Hematopoietic multipotent progenitor cell treated with erythropoietin and hydrocortisone succinate and interleukin-3 and kit ligand, for 8 days (in vitro differentiated cells): Measurements from ENCODE around the gene BIRC5.
A peak's percentile ranks its signal among the peaks of the same experiment; 100 is the strongest.

Source experiments
- DNase-seq: peaks from one replicate; pipeline ENCODE4 v3.0.0-alpha.2; 2015

Gene BIRC5

GRCh38 chr17:78257810-78258322, 43.8 kb downstream of the BIRC5 start:
- peak; percentile 43 for DNase-seq

GRCh38 chr17:78258323-78259191, 44.5 kb downstream of the BIRC5 start:
- DNase-seq, result peak; percentile 92

GRCh38 chr17:78259192-78259554, 45.1 kb downstream of the BIRC5 start:
- no peak for DNase-seq

GRCh38 chr17:78263063-78263735, 49.1 kb downstream of the BIRC5 start:
- peak; percentile 85 for DNase-seq

GRCh38 chr17:78263736-78264340, 49.8 kb downstream of the BIRC5 start:
- no peak for DNase-seq

- DNase-seq, result no peak
These were observed 50.5 kb downstream of the BIRC5 start for GRCh38 chr17:78264590-78264989.

- DNase-seq, result no peak
These were observed 51.1 kb downstream of the BIRC5 start for GRCh38 chr17:78265121-78265520.

GRCh38 chr17:78266231-78266631, 52.2 kb downstream of the BIRC5 start:
- DNase-seq, result peak; percentile 58

GRCh38 chr17:78266771-78267170, 52.7 kb downstream of the BIRC5 start:
- peak; percentile 19 for DNase-seq

GRCh38 chr17:78267253-78268073, 53.4 kb downstream of the BIRC5 start:
- peak; percentile 70 for DNase-seq

- no peak for DNase-seq
These were observed 54.3 kb downstream of the BIRC5 start for GRCh38 chr17:78268191-78268874.

- no peak for DNase-seq
These were observed 55.2 kb downstream of the BIRC5 start for GRCh38 chr17:78268951-78269905.

- DNase-seq, result no peak
These were observed 55.9 kb downstream of the BIRC5 start for GRCh38 chr17:78269955-78270381.

- DNase-seq, result no peak
These were observed 57.5 kb downstream of the BIRC5 start for GRCh38 chr17:78271419-78272170.

GRCh38 chr17:78272181-78272913, 58.3 kb downstream of the BIRC5 start:
- peak; percentile 90 for DNase-seq

GRCh38 chr17:78272914-78273258, 58.8 kb downstream of the BIRC5 start:
- DNase-seq, result no peak

- DNase-seq, result peak; percentile 33
These were observed 59.8 kb downstream of the BIRC5 start for GRCh38 chr17:78273813-78274212.
